Glutamatergic neuron (in vitro differentiated cells): Measurements from ENCODE around the gene PPP2R3A. TPM values are rescaled to one million over a fixed set of nuclear protein-coding genes. Genes with fewer than 3 reads are reported as not detected.

Source experiments
- DNase-seq: peaks from one replicate; pipeline ENCODE4 v3.0.0; 2022
- H3K27ac Mint-ChIP-seq: one replicate; pipeline ENCODE4 v1.8.0; 2020; ENCODE audit warnings: mild to moderate bottlenecking, mixed read lengths, inconsistent platforms; ENCODE audit not compliant: unreplicated experiment
- H3K27me3 Mint-ChIP-seq: one replicate; pipeline ENCODE4 v1.8.0; 2020; ENCODE audit warnings: mild to moderate bottlenecking, moderate library complexity, mixed read lengths, inconsistent platforms; ENCODE audit not compliant: unreplicated experiment
- H3K36me3 Mint-ChIP-seq: one replicate; pipeline ENCODE4 v1.8.0; 2020; ENCODE audit warnings: mild to moderate bottlenecking, mixed read lengths, inconsistent platforms; ENCODE audit not compliant: unreplicated experiment
- H3K4me1 Mint-ChIP-seq: one replicate; pipeline ENCODE4 v1.8.0; 2020; ENCODE audit warnings: mild to moderate bottlenecking, low read depth, mixed read lengths, inconsistent platforms; ENCODE audit not compliant: unreplicated experiment
- H3K4me3 Mint-ChIP-seq: one replicate; pipeline ENCODE4 v1.8.0; 2020; ENCODE audit warnings: mild to moderate bottlenecking, mixed read lengths, inconsistent platforms; ENCODE audit not compliant: unreplicated experiment
- H3K9me3 Mint-ChIP-seq: one replicate; pipeline ENCODE4 v1.8.0; 2020; ENCODE audit warnings: mild to moderate bottlenecking, moderate library complexity, mixed read lengths, inconsistent platforms; ENCODE audit not compliant: unreplicated experiment
- CTCF ChIP-seq: fragments of 200-600 bp; sonication (generic); IDR thresholded peaks from one replicate; pipeline ENCODE4 v1.5.0; 2021; ENCODE audit not compliant: partially characterized antibody, unreplicated experiment
- total RNA-seq: library from RNA; stranded (reverse); fragmentation: NEBNext Ultra II Directional; extraction: Animal tissue kit (Norgen Biotek cat#: 25700); gene quantifications from one replicate; pipeline ENCODE4 v1.2.1, GENCODE V29; 2021; ENCODE audit not compliant: unreplicated experiment

Gene PPP2R3A
- total RNA-seq, 1 donor from 2014 or later: 13.0 TPM

- Mint-ChIP-seq H3K4me1 (no peaks in the 10 kb centered on the region), H3K4me3 (no peak overlapping the region), H3K9me3 (no peaks in the 10 kb centered on the region), H3K36me3 (no peaks in the 10 kb centered on the region), H3K27ac (no peak overlapping the region), H3K27me3 (no peaks in the 10 kb centered on the region)
- no peak for DNase-seq
- no peak for TF ChIP-seq CTCF
Measured at GRCh38 chr3:135990903-135991302, 25.4 kb downstream of the PPP2R3A start.

DNA sequence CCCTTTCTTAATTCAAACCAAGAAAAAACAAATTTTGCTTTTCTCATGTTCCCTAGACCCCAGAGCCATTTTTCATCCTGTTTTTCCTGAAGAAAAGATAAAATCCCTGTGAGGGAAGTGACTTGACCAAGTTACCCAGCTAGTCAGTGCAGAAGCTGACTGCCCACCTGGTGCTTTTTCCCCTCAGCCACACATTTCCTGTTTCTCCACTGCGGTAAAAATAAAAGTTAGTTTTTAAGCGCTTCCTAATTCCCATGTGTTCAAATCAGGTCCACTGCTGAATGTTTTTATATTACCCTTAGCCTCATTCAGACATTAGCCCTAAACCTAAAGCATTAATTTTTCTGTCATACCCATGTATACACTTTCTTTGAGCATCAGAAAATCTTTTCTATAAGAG, 26.1 kb downstream of the PPP2R3A start:
- no peaks in the 10 kb centered on the region for H3K27me3 Mint-ChIP-seq
- TF ChIP-seq CTCF: no peak
- H3K9me3 Mint-ChIP-seq: no peaks in the 10 kb centered on the region
- no peak overlapping the region for H3K27ac Mint-ChIP-seq
- H3K4me3 Mint-ChIP-seq: no peak overlapping the region
- no peak for DNase-seq
- no peaks in the 10 kb centered on the region for H3K36me3 Mint-ChIP-seq
- no peaks in the 10 kb centered on the region for H3K4me1 Mint-ChIP-seq

- Mint-ChIP-seq H3K4me3 (no peak overlapping the region), H3K4me1 (no peaks in the 10 kb centered on the region), H3K27me3 (no peaks in the 10 kb centered on the region), H3K9me3 (no peaks in the 10 kb centered on the region), H3K27ac (no peak overlapping the region), H3K36me3 (no peaks in the 10 kb centered on the region)
- DNase-seq: no peak
- TF ChIP-seq CTCF: no peak
Measured at GRCh38 chr3:135992072-135992471, 26.5 kb downstream of the PPP2R3A start.

- no peaks in the 10 kb centered on the region for H3K9me3 Mint-ChIP-seq
- H3K27ac Mint-ChIP-seq: no peak overlapping the region
- no peaks in the 10 kb centered on the region for H3K27me3 Mint-ChIP-seq
- H3K36me3 Mint-ChIP-seq: no peaks in the 10 kb centered on the region
- DNase-seq: no peak
- no peak overlapping the region for H3K4me3 Mint-ChIP-seq
- no peak for TF ChIP-seq CTCF
- H3K4me1 Mint-ChIP-seq: no peaks in the 10 kb centered on the region
Measured at GRCh38 chr3:135994708-135995337, 29.3 kb downstream of the PPP2R3A start.

DNA sequence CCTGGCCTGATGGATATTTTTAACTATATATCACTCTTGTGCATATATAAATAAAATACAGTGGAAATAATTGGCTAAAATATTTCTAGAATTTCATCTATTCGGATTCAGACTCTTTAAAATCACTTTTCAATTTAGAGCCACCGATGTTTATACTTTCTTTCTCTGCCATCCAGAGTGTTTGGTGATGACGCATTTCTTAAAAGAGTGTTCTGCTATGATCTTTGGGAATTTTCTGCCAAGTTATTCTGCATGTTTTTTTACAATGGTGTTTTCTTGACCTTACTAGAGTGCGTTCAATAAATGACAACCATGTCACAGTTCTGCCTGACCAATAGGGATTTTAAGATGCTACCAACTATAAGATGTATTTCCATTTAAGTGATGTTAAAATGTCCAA, 30.2 kb downstream of the PPP2R3A start:
- no peak for DNase-seq
- Mint-ChIP-seq H3K36me3 (no peaks in the 10 kb centered on the region), H3K4me3 (no peak overlapping the region), H3K27ac (no peak overlapping the region), H3K4me1 (no peaks in the 10 kb centered on the region), H3K27me3 (no peaks in the 10 kb centered on the region), H3K9me3 (no peaks in the 10 kb centered on the region)
- TF ChIP-seq CTCF: no peak
